GM04504 (cell line): ENCODE measurements around the gene EFHD2.
"Not testable (repeated sequence)": the region's sequence is repeated elsewhere in the genome, so short reads cannot be mapped to it uniquely, and the experiment has no call there.

Source experiments
- DNase-seq: peaks from one replicate; pipeline ENCODE4 v3.0.0-alpha.2; 2012; ENCODE audit warnings: low read depth

EFHD2 gene

DNA sequence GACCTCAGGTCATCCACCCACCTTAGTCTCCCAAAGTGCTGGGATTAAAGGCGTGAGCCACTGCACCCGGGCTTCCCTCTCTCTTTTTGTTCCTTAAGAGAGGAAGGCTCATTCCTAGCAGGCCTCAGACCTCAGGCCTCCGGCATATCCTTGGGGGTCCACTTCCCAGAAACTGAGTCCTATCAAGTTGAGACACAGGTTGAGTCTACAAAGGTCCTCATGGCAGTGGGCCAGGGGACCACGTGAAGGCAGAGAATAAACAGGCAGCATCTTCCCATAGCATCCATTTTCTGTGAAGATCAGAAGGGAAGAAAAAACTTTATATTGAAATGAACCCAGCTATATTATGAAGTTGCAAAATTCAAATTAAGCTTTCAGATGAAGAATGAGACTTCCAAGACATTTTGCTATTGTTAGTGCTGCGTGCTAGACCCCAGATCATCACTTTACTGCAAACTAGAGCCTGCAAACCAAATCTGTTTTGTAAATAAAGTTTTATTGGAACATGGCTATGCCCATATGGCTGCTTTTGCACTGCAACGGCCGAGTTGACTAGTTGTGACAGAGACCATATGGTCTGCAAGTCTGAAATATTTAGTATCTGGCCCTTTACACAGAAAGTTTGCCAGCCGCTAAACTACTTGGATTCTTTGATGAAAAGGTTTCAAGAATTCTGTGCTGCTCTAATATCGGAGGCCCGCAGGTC lies 43.3 kb downstream of the EFHD2 start:
- DNase-seq, result no peak

DNA sequence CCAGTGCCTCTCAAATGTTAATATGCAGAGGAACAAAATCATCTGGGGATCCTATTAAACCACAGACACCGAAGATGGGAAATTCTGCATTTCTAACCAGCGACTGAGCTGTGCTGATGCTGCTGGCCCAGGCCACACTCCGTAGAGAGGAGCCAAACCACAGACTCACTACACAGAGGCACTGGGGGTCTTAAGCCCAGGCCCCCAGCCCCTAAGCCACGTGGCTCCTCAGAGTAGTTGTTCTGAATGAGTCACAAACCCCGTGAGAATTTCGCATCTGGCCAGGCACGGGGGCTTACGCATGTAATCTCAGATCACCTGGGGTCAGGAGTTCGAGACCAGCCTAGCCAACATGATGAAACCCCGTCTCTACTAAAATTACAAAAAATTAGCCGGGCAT lies 44.0 kb downstream of the EFHD2 start:
- DNase-seq, result no peak

DNA sequence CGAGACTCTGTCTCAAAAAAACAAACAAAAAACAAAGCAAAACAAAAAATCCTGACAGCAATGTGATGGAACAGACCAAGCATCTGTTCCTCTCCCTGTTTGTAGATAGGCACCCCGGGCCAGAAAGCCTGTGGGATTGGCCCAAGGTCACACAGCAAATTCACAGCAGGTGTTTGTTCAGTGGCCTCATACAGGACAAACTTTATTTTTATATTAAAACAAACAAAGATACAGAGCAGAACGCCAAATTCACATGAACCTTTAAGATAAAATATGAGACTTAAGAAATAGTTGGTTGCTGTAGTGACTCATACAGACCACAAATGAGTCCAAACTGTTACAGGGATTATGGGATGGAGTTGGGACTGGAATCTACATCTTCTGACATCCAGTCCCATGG lies 44.6 kb downstream of the EFHD2 start:
- no peak for DNase-seq

DNA sequence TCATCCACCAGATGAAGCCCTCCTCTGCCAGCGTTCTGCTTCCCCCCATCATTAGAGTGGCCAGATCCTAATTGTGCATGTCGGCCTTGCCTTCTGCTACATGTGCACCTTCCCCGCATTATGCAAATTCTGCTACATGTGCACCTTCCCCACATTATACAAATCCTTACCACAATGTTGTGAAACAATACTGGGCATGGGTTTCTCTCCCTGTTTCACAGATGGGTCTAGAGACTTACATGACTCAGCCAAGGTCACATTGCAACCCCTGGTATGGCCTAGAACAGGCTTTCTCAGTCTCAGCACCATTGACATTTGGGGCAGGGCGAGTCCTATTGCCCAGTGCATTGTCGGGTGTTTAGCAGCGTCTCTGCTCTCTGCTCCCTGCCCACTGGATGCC lies 45.8 kb downstream of the EFHD2 start:
- no peak for DNase-seq

DNA sequence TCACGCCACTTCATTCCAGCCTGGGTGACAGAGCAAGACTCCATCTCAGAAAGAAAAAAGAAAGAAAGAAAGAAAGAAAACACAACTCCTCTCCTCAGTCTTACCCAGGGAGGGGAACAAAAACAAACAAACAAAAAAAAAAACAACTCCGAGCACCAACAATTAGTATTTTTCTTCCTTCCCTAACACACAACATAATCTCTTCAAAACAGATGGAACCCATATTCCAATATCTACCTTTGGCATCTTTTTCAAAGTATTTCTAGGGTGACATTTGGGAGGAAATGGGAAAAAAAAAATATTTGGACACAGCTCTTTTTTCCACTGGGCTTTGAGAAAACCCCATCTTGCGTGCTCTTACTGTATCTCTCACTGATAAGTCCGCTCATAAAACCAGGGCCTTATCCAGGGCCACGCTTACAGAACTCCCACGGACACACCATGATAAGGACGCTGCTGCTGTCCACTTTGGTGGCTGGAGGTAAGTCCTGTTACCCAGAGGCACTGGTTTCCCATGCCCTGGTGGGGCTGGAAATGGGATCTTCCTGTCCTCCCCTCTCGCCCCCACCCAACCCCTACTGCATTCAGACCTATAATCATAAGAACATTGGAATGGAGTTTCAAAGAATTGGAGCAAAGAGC lies 46.7 kb downstream of the EFHD2 start, which contains the start of gene CELA2A:
Gene CELA2A (plus strand): TSS at position 420 of the 642 bp plus-strand sequence. CDS start 22 bp downstream, at position 442.
- no peak for DNase-seq

DNA sequence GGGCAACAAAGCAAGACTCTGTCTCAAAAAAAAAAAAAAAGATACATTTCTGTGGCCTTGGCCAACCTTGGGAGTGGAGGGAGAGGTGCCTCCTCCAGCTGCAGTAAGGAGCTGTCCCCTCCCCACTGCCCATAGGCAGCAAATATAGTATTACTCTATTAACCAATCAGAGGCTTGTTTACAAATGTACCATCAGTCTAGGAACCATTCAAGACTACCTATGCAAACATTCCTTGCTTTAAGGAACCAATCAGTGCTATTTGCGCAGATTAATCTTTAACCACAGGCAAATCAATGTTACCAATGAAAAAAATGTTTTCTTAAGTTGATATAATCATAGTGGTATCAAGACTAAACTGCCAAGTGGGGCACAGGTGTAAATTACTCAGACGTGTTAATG lies 47.9 kb downstream of the EFHD2 start:
- DNase-seq, result no peak

DNA sequence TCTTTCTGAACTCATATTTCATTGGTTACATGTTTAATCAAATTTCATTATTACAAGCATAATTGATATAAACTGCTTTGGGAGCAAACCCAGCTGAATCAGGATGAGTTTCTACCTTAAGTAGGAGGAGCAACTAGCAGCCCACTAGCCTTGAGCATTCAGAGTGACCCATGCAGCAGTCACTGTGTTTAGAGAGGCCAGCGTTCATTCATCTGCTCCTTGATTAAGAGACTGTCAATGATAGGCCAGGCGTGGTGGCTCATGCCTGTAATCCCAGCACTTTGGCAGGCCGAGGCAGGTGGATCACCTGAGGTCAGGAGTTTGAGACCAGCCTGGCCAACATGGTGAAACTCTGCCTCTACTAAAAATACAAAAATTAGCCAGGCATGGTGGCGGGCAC lies 48.7 kb downstream of the EFHD2 start:
- DNase-seq, result not testable (repeated sequence)

DNA sequence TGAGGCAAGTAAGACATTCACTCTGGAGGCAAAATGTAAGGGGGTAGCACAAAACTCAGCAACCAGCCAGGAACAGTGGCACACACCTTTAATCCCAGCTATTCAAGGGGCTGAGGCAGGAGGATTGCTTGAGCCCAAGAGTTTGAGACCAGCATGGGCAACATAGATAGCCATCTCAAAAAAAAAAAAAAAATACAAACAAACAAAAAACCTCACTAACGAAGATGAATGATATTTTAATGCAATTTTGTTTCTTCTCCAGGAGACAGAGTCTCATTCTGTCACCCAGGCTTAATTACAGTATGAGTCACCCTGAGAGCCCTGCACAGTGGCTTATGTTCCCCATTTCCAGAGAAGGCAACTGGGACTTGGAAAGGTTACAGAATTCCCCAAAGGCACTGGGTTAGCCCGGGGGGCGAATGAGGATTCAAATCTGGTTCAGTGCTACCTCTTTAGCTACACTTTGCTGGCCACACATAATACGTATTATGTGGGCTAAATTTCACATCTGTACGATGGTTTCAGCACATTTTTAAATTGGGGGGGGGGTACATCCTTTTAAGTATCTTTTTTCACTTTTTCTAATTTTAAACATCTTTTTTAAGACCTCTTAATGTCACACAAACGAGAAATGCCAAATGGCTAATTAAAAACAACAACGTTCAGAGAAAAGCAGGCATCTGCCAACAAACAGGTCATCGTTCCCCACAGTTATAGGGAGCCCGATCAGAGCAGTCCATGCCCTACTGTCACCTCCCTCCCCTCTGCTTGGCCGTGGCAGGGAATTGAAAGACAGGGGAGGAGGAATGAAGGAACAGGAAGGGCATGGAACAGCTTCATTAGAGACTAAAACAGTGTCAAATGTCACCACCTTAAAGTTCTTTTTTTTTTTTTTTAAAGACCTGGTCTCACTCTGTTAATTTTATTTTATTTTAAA lies 50.4 kb downstream of the EFHD2 start:
- no peak for DNase-seq

DNA sequence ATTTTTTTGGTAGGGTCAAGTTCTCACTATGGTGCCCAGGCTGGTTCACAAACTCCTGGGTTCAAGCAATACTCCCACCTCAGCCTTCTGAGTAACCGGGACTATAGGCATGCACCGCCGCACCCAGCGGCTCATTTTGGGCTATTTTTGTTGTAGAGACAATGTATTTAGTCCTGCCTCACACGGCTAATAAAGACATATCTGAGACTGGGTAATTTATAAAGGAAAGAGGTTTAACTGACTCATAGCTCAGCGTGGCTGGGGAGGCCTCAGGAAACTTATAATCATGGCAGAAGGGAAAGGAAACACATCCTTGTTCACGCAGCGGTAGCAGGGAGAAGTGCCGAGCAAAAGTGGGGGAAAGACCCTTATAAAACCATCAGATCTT lies 51.0 kb downstream of the EFHD2 start:
- DNase-seq, result no peak

DNA sequence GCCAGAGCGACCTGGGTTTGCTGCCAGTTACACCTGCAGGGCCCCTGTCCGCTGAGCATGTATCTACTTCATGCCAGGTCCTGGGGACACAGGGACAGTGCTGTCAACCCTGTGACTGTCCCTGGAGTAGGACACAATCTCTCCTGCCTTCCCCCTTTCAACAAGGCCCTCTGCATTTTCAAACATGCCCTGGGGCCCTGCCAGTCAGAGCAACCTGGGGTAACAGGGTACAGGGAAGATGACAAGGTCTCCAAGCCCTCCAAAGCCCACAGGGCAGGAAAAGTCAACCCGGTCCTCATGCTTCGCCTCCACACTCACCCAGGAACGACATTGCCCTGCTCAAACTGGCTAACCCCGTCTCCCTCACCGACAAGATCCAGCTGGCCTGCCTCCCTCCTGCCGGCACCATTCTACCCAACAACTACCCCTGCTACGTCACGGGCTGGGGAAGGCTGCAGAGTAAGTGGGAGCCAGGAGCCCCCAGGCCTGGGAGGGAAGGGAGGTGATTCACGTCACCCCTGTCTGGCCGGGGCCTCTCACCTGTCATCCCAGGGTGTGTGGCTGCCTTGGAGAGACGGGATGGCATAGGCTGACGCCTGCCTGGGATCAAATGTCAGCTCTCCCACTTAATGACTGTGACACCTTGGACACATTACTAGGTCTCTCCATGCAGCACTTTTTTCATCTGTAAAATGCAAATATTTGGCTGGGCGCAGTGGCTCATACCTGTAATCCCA lies 53.5 kb downstream of the EFHD2 start:
- DNase-seq, result not testable (repeated sequence)

DNA sequence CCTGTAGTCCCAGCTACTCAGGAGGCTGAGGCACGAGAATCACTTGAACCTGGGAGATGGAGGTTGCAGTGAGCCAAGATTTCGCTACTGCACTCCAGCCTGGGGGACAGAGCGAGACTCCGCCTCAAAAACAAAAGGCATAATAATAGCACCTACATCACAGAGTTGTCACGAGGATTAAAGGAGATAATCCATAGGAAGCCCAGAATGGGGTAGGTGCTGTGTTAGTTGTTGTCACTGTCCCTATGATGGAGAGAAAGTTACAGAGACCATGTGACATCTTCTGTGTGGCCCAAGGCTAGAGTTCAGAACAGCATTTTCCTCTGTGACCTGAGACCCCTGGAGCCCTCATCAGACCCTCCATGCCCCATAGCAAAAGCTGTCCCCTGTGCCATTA lies 54.2 kb downstream of the EFHD2 start:
- DNase-seq, result not testable (repeated sequence)

DNA sequence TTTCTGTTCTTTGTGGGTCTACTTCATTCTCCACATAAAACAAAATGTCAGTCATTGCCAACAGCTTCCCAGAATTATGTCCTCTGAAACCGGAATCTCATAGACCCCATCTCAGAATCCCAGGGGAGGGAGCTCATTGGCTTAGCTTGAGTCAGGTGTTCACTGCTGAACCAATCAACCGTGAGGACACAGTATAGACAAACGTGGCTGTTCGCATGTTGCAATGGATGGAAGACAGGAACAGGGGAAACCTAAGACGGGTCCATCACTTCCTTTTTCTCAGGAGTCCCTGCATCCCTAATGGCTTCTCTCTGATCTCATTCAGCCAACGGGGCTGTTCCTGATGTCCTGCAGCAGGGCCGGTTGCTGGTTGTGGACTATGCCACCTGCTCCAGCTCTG lies 56.0 kb downstream of the EFHD2 start:
- DNase-seq, result no peak

DNA sequence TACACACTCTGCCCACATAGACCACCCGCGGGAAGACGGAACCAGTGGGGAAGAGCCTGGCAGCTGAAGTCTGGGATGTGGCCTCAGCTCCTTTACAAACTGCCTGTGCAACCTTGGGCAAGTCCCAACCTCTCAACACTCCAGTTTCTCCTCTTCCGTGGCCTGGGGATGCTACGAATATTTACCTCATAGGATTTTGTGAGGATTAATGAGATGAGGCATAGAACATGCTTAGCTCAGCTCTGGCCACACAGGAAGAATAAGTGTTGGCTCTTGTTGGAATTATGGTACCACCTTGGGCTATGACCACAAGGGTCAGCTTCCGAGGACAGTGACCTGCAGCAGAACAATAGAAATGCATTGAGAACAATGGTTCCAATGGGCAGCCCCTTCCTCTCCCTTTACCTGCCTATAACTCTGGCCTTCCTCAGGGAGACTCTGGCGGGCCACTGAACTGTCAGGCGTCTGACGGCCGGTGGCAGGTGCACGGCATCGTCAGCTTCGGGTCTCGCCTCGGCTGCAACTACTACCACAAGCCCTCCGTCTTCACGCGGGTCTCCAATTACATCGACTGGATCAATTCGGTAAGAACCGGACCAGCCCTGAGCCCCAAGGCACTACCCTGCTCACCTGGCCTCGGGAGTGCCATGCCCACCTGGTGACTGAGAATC lies 57.4 kb downstream of the EFHD2 start:
- not testable (repeated sequence) for DNase-seq

DNA sequence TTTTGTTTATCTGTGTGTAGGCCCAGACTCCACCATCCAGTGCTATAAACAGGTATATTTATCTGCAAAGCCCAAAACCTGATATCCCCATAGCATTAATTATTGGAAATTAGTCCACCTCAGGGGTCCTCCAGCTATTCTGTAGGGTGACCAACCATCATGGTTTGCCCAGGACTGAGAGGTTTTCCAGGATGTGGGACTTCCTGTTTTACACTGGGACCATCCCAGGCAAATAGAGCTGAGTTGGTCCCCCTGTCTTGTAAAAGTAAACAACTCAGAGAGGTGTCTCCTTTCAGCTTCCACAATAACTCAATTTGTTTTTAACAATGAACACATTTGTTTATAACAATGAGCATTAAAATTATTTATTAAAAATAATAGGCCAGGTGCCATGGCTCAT lies 58.5 kb downstream of the EFHD2 start:
- DNase-seq, result no peak

DNA sequence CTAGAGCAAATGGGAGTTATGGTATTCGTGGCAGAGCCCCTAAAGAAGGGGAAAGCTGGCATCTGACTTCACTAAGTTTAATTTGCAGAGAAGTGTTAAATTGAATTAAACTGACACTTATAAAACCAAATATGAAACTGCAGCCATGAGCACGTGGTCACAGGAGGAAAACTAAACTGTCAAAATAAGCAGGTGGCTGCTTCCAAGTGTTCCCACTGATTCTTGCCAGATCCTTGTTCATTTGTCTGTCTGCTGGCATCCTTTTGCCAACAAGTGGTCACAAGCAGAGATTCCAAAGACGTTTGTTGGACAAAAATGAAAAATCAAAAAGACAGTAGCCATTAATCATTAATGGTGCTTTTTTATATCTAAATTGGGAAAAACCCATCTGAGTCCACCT lies 59.7 kb downstream of the EFHD2 start:
- no peak for DNase-seq

DNA sequence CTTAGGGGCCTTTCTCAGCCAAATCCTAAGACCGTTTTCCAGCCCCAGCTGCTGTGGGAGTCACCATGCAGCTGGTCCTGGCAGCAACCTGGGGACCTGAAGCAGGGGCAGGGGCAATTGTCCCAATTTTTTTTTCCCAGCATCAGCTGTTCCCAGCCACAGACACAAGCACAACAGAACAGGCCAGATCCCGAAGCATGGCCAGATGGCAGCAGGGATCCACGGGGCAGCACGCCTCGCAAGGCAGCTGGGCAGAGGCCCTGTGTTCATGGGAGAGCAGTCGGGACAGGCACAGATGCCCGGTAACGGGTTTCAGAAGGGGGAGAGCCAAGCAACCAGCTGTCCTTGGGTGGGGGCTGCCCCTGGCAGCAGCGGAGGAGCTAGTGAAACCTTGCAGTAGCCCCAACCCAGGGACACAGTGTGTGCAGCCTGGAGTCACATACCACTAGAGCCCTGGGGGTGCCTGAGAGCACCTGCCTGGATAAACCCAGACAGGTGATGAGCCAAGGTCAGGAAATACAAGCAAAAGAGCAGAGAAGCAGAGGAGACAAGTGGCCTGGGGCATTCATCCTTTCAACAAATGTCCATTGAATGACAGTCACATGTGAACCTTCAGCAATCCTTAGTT lies 60.2 kb downstream of the EFHD2 start:
- not testable (repeated sequence) for DNase-seq

DNA sequence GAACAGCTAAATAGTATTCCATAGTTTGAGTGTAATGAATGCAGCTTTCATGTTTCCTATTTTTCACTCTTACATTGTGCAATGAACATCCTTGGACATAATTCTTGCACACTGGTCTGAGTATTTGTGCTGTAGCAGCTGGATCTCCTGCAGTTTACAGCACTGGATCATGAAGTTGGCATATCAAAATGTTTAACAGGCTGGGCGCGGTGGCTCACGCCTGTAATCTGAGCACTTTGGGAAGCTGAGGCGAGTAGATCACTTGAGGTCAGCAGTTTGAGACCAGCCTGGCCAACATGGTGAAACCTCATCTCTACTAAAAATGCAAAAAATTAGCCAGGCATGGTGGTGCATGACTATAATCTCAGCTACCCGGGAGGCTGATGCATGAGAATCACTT lies 61.4 kb downstream of the EFHD2 start:
- not testable (repeated sequence) for DNase-seq

DNA sequence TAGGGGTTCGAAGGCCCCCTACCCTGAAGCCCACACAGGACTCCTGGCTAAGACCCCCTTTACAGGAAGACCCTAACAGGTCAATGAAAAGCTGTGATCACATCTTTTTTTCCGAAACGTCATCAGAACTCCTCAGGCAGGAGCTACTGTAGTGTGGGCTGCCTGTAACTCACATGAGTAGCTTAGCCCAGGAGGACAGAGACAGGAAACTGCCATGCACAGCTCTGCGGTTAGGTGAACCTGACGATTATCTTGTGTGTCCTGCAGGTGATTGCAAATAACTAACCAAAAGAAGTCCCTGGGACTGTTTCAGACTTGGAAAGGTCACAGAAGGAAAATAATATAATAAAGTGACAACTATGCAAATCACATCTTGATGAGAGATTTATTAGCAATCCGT lies 62.0 kb downstream of the EFHD2 start:
- DNase-seq, result not testable (repeated sequence)

DNA sequence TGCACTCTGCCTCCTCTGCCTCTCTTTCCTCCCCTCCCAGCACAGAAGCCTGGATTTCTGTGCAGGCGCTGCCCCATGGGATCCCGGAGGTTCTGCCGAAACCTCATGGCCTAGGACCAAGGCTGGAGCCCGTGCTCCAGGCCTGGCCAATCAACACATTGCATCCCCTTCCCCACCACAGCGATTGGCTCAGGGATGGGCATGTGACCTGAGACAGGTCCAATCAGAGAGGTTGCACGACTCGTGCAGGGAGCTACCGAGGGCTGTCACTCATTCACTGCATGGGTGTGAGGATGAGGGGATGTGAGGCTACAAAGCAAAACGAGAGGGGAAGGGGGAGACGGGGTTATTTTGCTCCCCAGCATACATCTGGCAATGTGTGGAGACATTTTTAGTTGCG lies 62.9 kb downstream of the EFHD2 start:
- no peak for DNase-seq

DNA sequence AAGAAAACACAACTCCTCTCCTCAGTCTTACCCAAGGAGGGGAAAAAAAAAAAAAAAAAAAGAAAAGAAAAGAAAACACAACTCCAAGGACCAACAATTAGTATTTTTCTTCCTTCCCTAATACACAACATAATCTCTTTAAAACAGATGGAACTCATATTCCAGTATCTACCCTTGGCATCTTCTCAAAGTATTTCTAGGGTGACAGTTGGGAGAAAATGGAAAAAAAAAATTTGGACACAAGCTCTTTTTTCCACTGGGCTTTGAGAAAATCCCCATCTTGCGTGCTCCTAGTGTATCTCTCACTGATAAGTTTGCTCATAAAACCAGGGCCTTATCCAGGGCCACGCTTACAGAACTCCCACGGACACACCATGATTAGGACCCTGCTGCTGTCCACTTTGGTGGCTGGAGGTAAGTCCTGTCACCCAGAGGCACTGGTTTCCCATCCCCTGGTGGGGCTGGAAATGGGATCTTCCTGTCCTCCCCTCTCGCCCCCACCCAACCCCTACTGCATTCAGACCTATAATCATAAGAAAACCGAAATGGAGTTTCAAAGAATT lies 66.1 kb downstream of the EFHD2 start, which contains the start of gene CELA2B:
Gene CELA2B (plus strand): TSS at position 353 of the 563 bp plus-strand sequence. CDS start 22 bp downstream, at position 375.
- no peak for DNase-seq
